ENCODE data around the gene SPSB4.
"Not testable (repeated sequence)": the region's sequence is repeated elsewhere in the genome, so short reads cannot be mapped to it uniquely, and the experiment has no call there.

The SPSB4 gene

DNA sequence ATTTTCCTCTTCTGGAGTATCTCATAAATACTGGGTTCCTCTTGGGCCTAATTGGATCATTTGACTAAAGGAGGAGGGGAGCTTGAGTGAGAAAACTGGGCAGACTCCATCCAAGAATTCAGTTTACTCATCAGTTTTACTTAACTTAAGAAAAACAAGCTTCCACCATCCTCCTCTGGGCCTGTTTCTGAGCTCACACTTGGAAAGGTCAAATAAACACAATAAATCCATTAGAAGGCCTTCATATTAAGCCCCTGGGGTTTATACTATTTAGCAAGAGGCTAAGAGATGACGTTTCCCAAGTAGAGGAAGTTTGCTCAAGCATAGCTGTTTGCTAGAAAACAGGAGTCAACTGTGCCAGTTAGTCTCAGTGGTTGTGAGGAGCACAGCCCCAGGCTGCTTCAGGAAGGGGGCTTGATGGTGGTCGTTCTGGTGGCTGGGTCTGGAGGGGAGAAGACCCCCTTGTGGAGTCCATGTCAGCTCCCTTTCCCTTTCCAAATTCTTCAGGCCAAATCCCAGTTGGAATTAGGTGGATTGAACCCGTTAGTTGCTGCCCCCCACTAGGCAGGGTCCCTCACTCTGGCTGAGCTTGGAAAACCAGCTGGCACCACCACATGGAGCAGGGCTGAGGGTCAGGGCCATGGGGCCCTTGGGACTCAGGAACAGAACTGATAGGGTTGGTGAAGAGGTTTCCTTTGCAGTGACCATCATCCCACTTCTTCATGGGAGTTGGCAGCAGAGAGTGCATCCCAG is 64.8 kb downstream of the SPSB4 start:
- DNase-seq (ENCODE audit: low read depth) = no peak
- H3K4me3 ChIP-seq (ENCODE audit: low read length) = no peak overlapping the region
- TF ChIP-seq, protein P1, sequence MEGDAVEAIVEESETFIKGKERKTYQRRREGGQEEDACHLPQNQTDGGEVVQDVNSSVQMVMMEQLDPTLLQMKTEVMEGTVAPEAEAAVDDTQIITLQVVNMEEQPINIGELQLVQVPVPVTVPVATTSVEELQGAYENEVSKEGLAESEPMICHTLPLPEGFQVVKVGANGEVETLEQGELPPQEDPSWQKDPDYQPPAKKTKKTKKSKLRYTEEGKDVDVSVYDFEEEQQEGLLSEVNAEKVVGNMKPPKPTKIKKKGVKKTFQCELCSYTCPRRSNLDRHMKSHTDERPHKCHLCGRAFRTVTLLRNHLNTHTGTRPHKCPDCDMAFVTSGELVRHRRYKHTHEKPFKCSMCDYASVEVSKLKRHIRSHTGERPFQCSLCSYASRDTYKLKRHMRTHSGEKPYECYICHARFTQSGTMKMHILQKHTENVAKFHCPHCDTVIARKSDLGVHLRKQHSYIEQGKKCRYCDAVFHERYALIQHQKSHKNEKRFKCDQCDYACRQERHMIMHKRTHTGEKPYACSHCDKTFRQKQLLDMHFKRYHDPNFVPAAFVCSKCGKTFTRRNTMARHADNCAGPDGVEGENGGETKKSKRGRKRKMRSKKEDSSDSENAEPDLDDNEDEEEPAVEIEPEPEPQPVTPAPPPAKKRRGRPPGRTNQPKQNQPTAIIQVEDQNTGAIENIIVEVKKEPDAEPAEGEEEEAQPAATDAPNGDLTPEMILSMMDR (conservative IDR thresholded peaks at IDR 0.05; ENCODE audit: low read depth, low read length) = no peak

DNA sequence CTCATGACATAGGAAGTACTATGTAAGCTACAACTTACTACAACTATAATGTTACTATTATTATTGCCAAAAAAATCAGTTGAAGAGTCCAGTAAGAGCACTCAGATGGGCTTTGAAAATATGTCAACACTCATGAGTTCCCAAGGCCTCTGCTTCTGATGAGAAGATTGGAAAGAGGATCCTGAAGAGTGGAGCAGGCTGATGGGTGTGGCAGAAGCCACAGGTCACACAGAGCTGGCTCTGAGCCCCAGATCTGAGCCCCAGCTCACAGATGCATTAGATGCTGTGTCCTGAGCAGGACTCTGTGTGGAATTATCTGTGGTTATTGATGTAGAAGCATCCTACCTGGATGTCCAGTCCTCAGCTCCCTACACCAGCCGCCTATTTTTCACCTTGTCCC is 65.6 kb downstream of the SPSB4 start:
- DNase-seq (ENCODE audit: low read depth) = no peak
- H3K4me3 ChIP-seq (ENCODE audit: low read length) = no peak overlapping the region
- TF ChIP-seq, protein P1 (conservative IDR thresholded peaks at IDR 0.05; ENCODE audit: low read depth, low read length) = no peak

DNA sequence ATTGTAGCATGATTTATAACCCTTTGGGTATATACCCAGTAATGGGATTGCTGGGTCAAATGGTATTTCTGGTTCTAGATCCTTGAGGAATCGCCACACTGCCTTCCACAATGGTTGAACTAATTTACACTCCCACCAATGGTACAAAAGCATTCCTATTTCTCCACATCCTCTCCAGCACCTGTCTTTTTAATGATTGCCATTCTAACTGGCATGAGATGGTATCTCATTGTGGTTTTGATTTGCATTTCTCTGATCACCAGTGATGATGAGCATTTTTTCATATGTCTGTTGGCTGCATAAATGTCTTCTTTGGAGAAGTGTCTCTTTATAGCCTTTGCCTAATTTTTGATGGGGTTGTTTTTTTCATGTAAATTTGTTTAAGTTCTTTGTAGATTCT is 66.8 kb downstream of the SPSB4 start:
- not testable (repeated sequence) for H3K4me3 ChIP-seq (ENCODE audit: low read length); DNase-seq (ENCODE audit: low read depth)

DNA sequence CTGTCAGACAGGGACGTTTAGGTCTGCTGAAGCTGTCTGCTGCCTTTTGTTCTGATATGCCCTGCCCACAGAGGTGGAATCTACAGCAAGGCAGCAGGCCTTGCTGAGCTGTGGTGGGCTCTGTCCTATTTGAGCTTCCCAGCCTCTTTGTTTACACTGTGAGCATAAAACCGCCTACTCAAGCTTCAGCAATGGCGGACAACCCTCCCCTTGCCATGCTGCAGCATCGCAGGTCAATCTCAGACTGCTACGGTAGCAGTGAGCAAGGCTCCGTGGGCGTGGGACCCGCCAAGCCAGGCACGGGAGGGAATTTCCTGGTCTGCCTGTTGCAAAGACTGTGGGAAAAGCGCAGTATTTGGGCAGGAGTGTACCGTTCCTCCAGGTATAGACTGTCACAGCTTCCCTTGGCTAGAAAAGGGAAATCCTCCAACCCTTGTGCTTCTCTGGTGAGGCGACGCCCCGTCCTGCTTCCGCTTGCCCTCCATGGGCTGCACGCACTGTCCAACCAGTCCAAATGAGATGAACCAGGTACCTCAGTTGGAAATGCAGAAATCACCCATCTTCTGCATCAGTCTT is 71.4 kb downstream of the SPSB4 start:
- no peak overlapping the region for H3K4me3 ChIP-seq (ENCODE audit: low read length)
- DNase-seq (ENCODE audit: low read depth) = no peak

DNA sequence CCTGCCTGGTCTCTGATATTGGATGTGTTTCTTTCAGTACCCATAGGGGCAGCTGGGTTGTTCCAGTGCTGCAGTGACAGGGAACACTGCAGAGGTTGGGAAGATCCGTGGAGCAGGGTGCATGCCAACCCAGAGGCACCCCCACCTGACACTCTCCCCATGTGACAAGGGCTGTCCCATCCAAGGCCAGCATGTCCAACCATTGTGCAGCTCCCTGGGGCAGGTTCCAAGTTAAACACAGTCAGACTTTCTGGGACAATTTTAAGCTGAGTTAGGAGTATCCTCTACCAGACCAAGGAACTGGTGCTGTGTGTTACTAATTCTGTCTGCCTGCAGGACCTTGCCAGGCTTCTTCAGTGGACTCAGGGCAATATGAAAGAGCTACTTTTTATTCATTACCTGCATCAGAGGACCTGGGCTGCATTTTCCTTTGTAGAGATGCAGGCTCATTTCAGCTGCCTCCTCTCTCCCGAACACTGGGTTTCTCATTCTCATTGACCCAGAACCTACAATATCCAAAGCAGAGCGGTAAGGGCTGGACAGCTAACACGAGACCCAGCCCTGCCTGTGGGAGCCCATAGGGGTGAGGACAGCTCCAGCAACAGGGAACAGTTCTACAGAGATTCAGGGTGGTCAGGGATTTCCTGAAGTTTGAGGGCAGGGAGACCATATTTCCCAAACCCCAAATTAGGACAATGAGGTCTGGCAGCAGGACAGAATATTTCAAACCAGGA is 72.7 kb downstream of the SPSB4 start:
- no peak for DNase-seq (ENCODE audit: low read depth)
- H3K4me3 ChIP-seq (ENCODE audit: low read length) = no peak overlapping the region
- TF ChIP-seq, protein P1 (conservative IDR thresholded peaks at IDR 0.05; ENCODE audit: low read depth, low read length) = no peak

More for the DNA sequence above, 71.4 kb downstream of the SPSB4 start:
- TF ChIP-seq, protein P1 (conservative IDR thresholded peaks at IDR 0.05; ENCODE audit: low read depth, low read length) = no peak

DNA sequence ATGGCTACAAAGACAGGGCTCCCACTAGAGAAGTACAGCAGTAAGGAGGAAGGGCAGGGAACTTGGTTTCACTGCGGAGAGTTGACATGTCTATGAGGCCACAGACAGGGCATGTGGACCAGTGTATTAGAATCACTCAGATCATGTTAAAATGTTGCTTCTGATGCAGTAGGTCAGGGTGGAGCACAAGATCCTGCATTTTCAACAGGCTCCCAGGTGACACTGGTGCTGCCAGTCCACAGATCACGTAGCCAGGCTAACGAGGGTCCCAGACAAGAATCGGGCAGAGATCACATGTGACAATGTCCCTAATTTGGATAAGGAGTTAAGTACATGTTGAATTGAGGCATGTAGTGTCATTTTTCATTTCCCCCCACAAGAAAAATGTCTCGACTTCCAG is 73.6 kb downstream of the SPSB4 start:
- no peak for DNase-seq (ENCODE audit: low read depth)
- TF ChIP-seq, protein P1 (conservative IDR thresholded peaks at IDR 0.05; ENCODE audit: low read depth, low read length) = no peak
- no peak overlapping the region for H3K4me3 ChIP-seq (ENCODE audit: low read length)

DNA sequence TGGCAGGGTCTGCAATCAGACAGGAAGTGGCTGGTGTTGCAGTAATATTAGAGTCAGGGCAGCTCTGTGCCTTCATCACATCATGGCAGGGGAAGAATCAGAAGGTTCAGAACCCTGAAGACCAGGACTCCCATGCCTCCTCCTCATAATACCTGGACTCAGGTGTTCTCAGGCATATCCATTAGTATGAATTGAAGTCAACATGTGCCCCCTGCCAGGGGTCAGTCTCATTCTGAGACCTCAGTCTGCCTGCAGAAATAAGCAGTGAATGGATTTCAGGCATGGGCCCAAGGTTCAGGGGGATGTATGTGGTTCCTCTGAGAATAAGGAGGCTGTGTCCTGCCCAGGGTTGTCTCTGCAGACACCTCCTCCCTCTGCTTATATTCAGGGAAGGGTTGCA is 74.2 kb downstream of the SPSB4 start:
- no peak overlapping the region for H3K4me3 ChIP-seq (ENCODE audit: low read length)
- DNase-seq (ENCODE audit: low read depth) = no peak
- TF ChIP-seq, protein P1 (conservative IDR thresholded peaks at IDR 0.05; ENCODE audit: low read depth, low read length) = no peak

Measured in retinal pigment epithelial cell (primary cell).